C4-2B (cell line): ENCODE measurements around the gene ADAM22.
"Not testable (repeated sequence)": the region's sequence is repeated elsewhere in the genome, so short reads cannot be mapped to it uniquely, and the experiment has no call there.

Source experiments
- H3K27ac ChIP-seq: fragments of 450-650 bp; 2 replicates; pipeline ENCODE4 v1.5.1; 2017
- CTCF ChIP-seq: fragments of 450-650 bp; conservative IDR thresholded peaks from 2 replicates; pipeline ENCODE4 v1.5.1; 2017; ENCODE audit warnings: mild to moderate bottlenecking
- ZFX ChIP-seq: fragments of 450-650 bp; IDR thresholded peaks from 2 replicates; pipeline ENCODE4 v1.6.1; 2017

ADAM22 gene

GRCh38 chr7:88147341-88147740 is 213.3 kb downstream of the ADAM22 start:
- H3K27ac ChIP-seq, result no peak overlapping the region
- no peak for TF ChIP-seq CTCF
- TF ChIP-seq ZFX, result no peak

GRCh38 chr7:88147949-88148348 is 213.9 kb downstream of the ADAM22 start:
- no peak overlapping the region for H3K27ac ChIP-seq
- TF ChIP-seq ZFX (no peak), CTCF (no peak)

- H3K27ac ChIP-seq, result no peak overlapping the region
- TF ChIP-seq ZFX (no peak), CTCF (no peak)
Measured at GRCh38 chr7:88150033-88150432, 216.0 kb downstream of the ADAM22 start.

GRCh38 chr7:88151119-88151790 is 217.2 kb downstream of the ADAM22 start:
- H3K27ac ChIP-seq, result no peak overlapping the region
- no peak for TF ChIP-seq ZFX
- TF ChIP-seq CTCF, result no peak

GRCh38 chr7:88153378-88153777 is 219.3 kb downstream of the ADAM22 start:
- no peak overlapping the region for H3K27ac ChIP-seq
- TF ChIP-seq CTCF, result no peak
- TF ChIP-seq ZFX, result no peak

GRCh38 chr7:88155756-88156155 is 221.7 kb downstream of the ADAM22 start:
- no peak for TF ChIP-seq ZFX
- TF ChIP-seq CTCF, result no peak
- no peak overlapping the region for H3K27ac ChIP-seq

GRCh38 chr7:88156356-88156755 is 222.3 kb downstream of the ADAM22 start:
- H3K27ac ChIP-seq, result no peak overlapping the region
- no peak for TF ChIP-seq ZFX

GRCh38 chr7:88159741-88160140 is 225.7 kb downstream of the ADAM22 start:
- H3K27ac ChIP-seq, result not testable (repeated sequence)
